Cardiac fibroblast (primary cell): Measurements from ENCODE around the gene MCTP1.

Experiments used
- DNase-seq, 2 donors: peaks; one replicate each; pipeline versions ENCODE4 v3.0.0 to v3.0.0-alpha.2; 2010; ENCODE audit warnings: low read depth in 2 of 2
- H3K4me3 ChIP-seq, 2 donors: replicated peaks in 1 of 2; 1 replicate in 1 of 2; 2 replicates in 1 of 2; pipeline ENCODE4 v1.5.1; 2011; ENCODE audit warnings: low read depth in 2 of 2, low read length in 2 of 2, mild to moderate bottlenecking in 2 of 2, moderate library complexity in 1 of 2
- TF ChIP-seq, protein P1 (sequence below): IDR thresholded peaks from one replicate; pipeline ENCODE4 v1.5.1; 2011; ENCODE audit warnings: low read depth, mild to moderate bottlenecking, low read length, inconsistent platforms

The MCTP1 gene

DNA sequence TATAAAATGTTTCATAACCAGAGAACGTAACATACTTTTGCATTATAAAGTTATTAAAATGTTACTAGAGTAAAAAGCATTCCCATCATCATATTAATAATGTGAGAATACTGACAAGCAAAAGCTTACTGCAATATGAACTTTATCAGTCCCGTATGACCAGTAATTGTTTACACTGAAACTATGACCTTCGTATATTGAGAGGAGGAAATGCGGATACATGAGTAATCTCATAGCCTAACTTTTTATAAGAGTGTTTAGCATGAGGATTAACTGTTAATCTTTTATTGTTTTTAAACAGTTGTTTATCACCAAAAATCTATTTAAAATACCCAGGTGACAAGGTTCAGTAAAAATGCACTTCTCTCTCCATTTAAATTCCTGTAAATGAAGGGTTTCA lies 394.0 kb downstream of the MCTP1 start:
- TF ChIP-seq, protein P1, sequence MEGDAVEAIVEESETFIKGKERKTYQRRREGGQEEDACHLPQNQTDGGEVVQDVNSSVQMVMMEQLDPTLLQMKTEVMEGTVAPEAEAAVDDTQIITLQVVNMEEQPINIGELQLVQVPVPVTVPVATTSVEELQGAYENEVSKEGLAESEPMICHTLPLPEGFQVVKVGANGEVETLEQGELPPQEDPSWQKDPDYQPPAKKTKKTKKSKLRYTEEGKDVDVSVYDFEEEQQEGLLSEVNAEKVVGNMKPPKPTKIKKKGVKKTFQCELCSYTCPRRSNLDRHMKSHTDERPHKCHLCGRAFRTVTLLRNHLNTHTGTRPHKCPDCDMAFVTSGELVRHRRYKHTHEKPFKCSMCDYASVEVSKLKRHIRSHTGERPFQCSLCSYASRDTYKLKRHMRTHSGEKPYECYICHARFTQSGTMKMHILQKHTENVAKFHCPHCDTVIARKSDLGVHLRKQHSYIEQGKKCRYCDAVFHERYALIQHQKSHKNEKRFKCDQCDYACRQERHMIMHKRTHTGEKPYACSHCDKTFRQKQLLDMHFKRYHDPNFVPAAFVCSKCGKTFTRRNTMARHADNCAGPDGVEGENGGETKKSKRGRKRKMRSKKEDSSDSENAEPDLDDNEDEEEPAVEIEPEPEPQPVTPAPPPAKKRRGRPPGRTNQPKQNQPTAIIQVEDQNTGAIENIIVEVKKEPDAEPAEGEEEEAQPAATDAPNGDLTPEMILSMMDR = no peak
- DNase-seq = no peak

DNA sequence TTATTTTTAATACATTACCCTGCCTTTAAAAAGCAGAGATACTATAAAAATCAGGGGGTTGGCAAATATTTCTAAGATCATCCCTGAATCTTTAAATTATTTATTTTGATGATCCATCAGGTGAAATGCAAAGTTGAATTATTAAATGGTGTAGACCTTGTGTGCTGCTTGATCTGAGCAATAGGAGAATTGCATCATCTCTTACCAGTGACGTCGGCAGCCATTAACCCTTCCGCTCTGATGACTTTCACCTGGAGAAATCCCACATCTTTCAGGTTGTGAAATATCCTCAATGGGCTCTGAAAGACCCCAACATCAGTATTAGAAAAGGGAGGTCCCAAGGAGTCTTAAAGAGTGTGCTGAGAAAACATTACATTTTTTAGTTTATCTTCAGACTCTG lies 396.2 kb downstream of the MCTP1 start:
- DNase-seq = no peak
- TF ChIP-seq, protein P1 = no peak
- no peak overlapping the region for H3K4me3 ChIP-seq

More for the DNA sequence above, 394.0 kb downstream of the MCTP1 start:
- no peak overlapping the region for H3K4me3 ChIP-seq

DNA sequence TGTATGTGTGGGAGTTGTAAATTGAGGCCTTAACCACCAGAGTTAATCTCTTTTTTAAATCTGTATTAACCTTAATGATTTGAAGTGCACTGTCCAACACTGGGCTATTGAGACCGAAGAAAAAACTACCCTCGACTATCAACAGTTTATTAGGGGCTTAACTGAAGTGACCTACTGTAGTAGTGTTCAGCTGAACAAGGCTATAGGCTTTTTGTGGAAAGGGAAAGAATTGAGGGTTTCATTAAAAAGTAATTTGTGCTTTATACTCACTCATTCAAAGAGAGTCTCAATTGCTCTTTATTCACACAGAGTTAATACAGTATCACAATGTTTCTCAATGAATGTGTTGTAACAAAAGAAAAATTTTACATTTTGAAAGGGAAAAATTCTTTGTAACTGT lies 399.0 kb downstream of the MCTP1 start:
- TF ChIP-seq, protein P1 = no peak
- no peak overlapping the region for H3K4me3 ChIP-seq
- no peak for DNase-seq

DNA sequence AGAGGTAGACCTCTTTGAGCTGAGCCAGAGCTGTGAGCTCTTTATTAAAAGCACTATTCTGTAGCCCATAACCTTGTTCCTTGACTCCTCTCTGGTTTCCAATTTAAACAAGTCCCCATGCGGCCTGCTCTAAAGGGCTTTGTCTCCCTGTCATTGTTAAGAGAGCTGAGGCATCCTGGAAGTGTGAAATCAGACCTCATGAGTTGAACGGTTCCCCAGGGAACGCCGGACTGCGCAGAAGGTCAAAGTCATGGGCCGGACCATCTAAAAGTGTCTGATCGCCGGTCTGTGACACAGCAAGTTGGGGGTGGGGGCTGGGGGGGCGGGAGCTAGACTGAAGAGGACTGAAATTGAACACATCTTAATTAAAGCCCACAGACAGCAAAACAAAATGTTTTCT lies 400.6 kb downstream of the MCTP1 start:
- TF ChIP-seq, protein P1 = no peak
- no peak overlapping the region for H3K4me3 ChIP-seq
- DNase-seq = peak; percentile 11 to 64

DNA sequence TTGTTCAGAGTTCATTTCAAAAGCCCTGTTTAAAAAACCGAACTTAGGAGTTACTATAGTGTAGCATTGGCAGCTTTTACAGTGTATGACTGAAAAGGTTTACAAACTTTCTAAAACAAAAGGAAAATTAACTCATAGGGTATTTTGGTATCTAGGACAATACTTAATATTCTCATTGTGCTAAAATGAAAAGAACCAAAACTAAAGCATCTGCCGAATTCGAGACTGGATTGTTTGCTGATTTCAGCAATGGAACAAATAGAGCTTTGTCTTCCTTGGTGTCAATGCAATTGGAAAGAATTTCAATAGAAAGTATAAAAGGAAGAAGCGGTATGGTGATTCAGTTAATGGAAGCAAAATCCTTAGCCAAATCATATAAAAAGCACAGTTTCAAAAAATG lies 412.4 kb downstream of the MCTP1 start:
- no peak for DNase-seq
- TF ChIP-seq, protein P1 = no peak
- H3K4me3 ChIP-seq = no peak overlapping the region

DNA sequence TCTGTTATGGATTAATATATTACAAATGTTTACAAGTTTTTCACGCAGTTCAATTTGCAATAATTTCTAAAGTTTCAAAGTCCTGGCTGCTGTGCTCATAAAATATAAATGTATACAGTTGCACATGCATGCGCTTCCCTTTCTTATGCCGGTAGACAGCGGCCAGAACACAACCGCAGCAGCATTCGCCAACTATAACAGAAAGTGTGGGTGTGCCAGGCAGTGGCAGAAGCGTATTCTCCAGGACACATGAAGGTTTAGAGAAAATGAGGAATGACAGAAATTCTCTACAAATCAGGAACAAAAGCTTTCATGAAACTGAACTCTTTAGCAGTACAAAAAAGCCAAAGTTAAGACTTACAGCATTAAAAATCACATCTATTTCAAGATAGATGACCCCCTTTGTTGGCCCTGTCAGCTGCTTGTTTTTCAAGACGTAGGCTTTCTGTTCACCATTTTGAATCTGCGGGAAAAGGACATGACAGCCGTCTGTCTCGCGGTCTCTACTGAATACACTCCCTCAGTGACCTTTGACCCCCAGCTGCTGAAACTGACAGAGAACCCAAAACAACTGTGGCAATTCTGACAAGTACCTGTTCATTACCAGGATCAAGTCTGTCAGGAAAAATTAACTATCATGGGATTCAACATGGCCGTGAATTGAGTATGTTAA lies 414.2 kb downstream of the MCTP1 start:
- TF ChIP-seq, protein P1 = no peak
- H3K4me3 ChIP-seq = no peak overlapping the region
- DNase-seq = no peak

DNA sequence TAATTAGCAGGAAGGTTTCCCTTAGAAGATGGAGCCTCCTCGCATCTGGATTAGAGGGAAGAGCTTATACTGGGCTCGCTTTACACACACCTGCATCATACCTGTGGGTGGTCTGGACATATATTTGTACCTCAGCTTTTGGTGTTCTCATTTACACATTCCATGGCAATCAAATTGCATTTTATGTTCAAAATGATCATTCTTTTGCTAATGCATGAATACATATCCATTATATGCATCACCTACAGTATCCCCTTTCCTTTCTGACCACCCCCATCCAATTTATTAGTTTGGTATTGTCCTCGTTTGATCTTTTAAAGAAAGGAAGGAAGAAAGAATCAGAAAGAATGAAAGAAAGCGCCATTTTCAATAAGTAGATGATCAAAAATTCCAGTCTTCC lies 415.0 kb downstream of the MCTP1 start:
- DNase-seq = no peak
- TF ChIP-seq, protein P1 = no peak
- no peak overlapping the region for H3K4me3 ChIP-seq
